Glutamatergic neuron (in vitro differentiated cells): ENCODE data around the gene HLA-F. TPM values are rescaled to one million over a fixed set of nuclear protein-coding genes. Genes with fewer than 3 reads are reported as not detected.

Experiments used
- DNase-seq: peaks from one replicate; pipeline ENCODE4 v3.0.0; 2022
- H3K27ac Mint-ChIP-seq: one replicate; pipeline ENCODE4 v1.8.0; 2020; ENCODE audit warnings: mild to moderate bottlenecking, mixed read lengths, inconsistent platforms; ENCODE audit not compliant: unreplicated experiment
- H3K27me3 Mint-ChIP-seq: one replicate; pipeline ENCODE4 v1.8.0; 2020; ENCODE audit warnings: mild to moderate bottlenecking, moderate library complexity, mixed read lengths, inconsistent platforms; ENCODE audit not compliant: unreplicated experiment
- H3K36me3 Mint-ChIP-seq: one replicate; pipeline ENCODE4 v1.8.0; 2020; ENCODE audit warnings: mild to moderate bottlenecking, mixed read lengths, inconsistent platforms; ENCODE audit not compliant: unreplicated experiment
- H3K4me1 Mint-ChIP-seq: one replicate; pipeline ENCODE4 v1.8.0; 2020; ENCODE audit warnings: mild to moderate bottlenecking, low read depth, mixed read lengths, inconsistent platforms; ENCODE audit not compliant: unreplicated experiment
- H3K4me3 Mint-ChIP-seq: one replicate; pipeline ENCODE4 v1.8.0; 2020; ENCODE audit warnings: mild to moderate bottlenecking, mixed read lengths, inconsistent platforms; ENCODE audit not compliant: unreplicated experiment
- H3K9me3 Mint-ChIP-seq: one replicate; pipeline ENCODE4 v1.8.0; 2020; ENCODE audit warnings: mild to moderate bottlenecking, moderate library complexity, mixed read lengths, inconsistent platforms; ENCODE audit not compliant: unreplicated experiment
- CTCF ChIP-seq: fragments of 200-600 bp; sonication (generic); IDR thresholded peaks from one replicate; pipeline ENCODE4 v1.5.0; 2021; ENCODE audit not compliant: partially characterized antibody, unreplicated experiment
- total RNA-seq: library from RNA; stranded (reverse); fragmentation: NEBNext Ultra II Directional; extraction: Animal tissue kit (Norgen Biotek cat#: 25700); gene quantifications from one replicate; pipeline ENCODE4 v1.2.1, GENCODE V29; 2021; ENCODE audit not compliant: unreplicated experiment

The HLA-F gene
- total RNA-seq, 1 donor from 2014 or later = 1.9 TPM

- no peak overlapping the region for H3K4me3 Mint-ChIP-seq
- no peak overlapping the region for H3K27ac Mint-ChIP-seq
- H3K36me3 Mint-ChIP-seq = no peaks in the 10 kb centered on the region
- H3K27me3 Mint-ChIP-seq = peaks cover 2% of the 10 kb centered on the region
- DNase-seq = no peak
- no peak for TF ChIP-seq CTCF
- H3K9me3 Mint-ChIP-seq = no peaks in the 10 kb centered on the region
- H3K4me1 Mint-ChIP-seq = no peaks in the 10 kb centered on the region
Measured at GRCh38 chr6:29679962-29680361, 43.3 kb upstream of the HLA-F start.

GRCh38 chr6:29680416-29680815 lies 42.8 kb upstream of the HLA-F start:
- Mint-ChIP-seq H3K9me3 (peaks cover 2% of the 10 kb centered on the region), H3K36me3 (no peaks in the 10 kb centered on the region), H3K27ac (no peak overlapping the region), H3K4me1 (no peaks in the 10 kb centered on the region), H3K27me3 (peaks cover 2% of the 10 kb centered on the region), H3K4me3 (no peak overlapping the region)
- DNase-seq = no peak
- no peak for TF ChIP-seq CTCF

GRCh38 chr6:29680904-29681303 lies 42.3 kb upstream of the HLA-F start, which contains the start of gene ZFP57:
ZFP57 (minus strand) TSS chr6:29681152; CDS start chr6:29677003, 4,149 bp downstream.
- Mint-ChIP-seq H3K36me3 (no peaks in the 10 kb centered on the region), H3K4me3 (no peak within 1 kb of the TSS), H3K4me1 (no peaks in the 10 kb centered on the region), H3K9me3 (peaks cover 3% of the 10 kb centered on the region), H3K27me3 (peaks cover 2% of the 10 kb centered on the region), H3K27ac (no peak within 1 kb of the TSS)
- TF ChIP-seq CTCF = no peak
- DNase-seq = no peak

- Mint-ChIP-seq H3K4me3 (no peak overlapping the region), H3K27me3 (peaks cover 2% of the 10 kb centered on the region), H3K4me1 (no peaks in the 10 kb centered on the region), H3K9me3 (peaks cover 3% of the 10 kb centered on the region), H3K27ac (no peak overlapping the region), H3K36me3 (no peaks in the 10 kb centered on the region)
- TF ChIP-seq CTCF = no peak
- no peak for DNase-seq
Measured at GRCh38 chr6:29681811-29682210, 41.4 kb upstream of the HLA-F start.

GRCh38 chr6:29685718-29686326 lies 37.4 kb upstream of the HLA-F start:
- TF ChIP-seq CTCF = no peak
- Mint-ChIP-seq H3K4me3 (no peak overlapping the region), H3K27me3 (no peaks in the 10 kb centered on the region), H3K36me3 (peaks cover under 1% of the 10 kb centered on the region), H3K27ac (no peak overlapping the region), H3K9me3 (peaks cover 3% of the 10 kb centered on the region), H3K4me1 (no peaks in the 10 kb centered on the region)
- DNase-seq = no peak
